Liver (tissue), 3 donors: ENCODE results near the gene CTDSPL2.

Source experiments
- CTCF ChIP-seq: fragments of 150-350 bp; IDR thresholded peaks from 2 replicates; pipeline ENCODE4 v1.5.1; 2017; ENCODE audit warnings: improper control_type of control experiment, low read depth, low read length; ENCODE audit not compliant: missing input control
- EGR1 ChIP-seq, 2 donors: IDR thresholded peaks; 2 replicates each; pipeline ENCODE4 v1.6.1; 2016 to 2018; ENCODE audit warnings: antibody characterized with exemption in 2 of 2, low read depth in 2 of 2
- HNF4G ChIP-seq: IDR thresholded peaks from 2 replicates; pipeline ENCODE4 v1.6.1; 2016; ENCODE audit warnings: antibody characterized with exemption
- JUND ChIP-seq, 2 donors: IDR thresholded peaks; 2 replicates each; pipeline ENCODE4 v1.6.1; 2016; ENCODE audit warnings: antibody characterized with exemption in 2 of 2
- MAX ChIP-seq: IDR thresholded peaks from 2 replicates; pipeline ENCODE4 v1.6.1; 2016; ENCODE audit warnings: antibody characterized with exemption
- RAD21 ChIP-seq, 2 donors: IDR thresholded peaks; 2 replicates each; pipeline ENCODE4 v1.6.1; 2016; ENCODE audit warnings: antibody characterized with exemption in 2 of 2, mild to moderate bottlenecking in 2 of 2
- RXRA ChIP-seq, 2 donors: IDR thresholded peaks; 2 replicates each; pipeline ENCODE4 v1.6.1; 2017 to 2018; ENCODE audit warnings: antibody characterized with exemption in 2 of 2, mild to moderate bottlenecking in 1 of 2
- SP1 ChIP-seq: IDR thresholded peaks from 2 replicates; pipeline ENCODE4 v1.6.1; 2018; ENCODE audit warnings: antibody characterized with exemption, mild to moderate bottlenecking
- TAF1 ChIP-seq: conservative IDR thresholded peaks from 2 replicates; pipeline ENCODE4 v1.6.1; 2016; ENCODE audit warnings: antibody characterized with exemption, mild to moderate bottlenecking
- YY1 ChIP-seq: IDR thresholded peaks from 2 replicates; pipeline ENCODE4 v1.6.1; 2016; ENCODE audit warnings: antibody characterized with exemption, mild to moderate bottlenecking
- donor health status: healthy.
- donor health status: healthy.

GRCh38 chr15:44490622-44491021 is 63.2 kb downstream of the CTDSPL2 start:
- TF ChIP-seq TAF1 = no peak
- TF ChIP-seq CTCF = no peak
- TF ChIP-seq JUND (IDR thresholded peaks at IDR 0.05) = no peak
- TF ChIP-seq SP1 = no peak
- no peak for TF ChIP-seq YY1
- TF ChIP-seq RXRA (IDR thresholded peaks at IDR 0.05) = no peak
- no peak for TF ChIP-seq MAX
- no peak for TF ChIP-seq HNF4G
- TF ChIP-seq RAD21 (IDR thresholded peaks at IDR 0.05) = no peak
- TF ChIP-seq EGR1 (IDR thresholded peaks at IDR 0.05; ENCODE audit: low read depth in 2 of 2) = no peak
